K562 (cell line): ENCODE measurements around the gene TSSK2. TPM values are rescaled to one million over a fixed set of nuclear protein-coding genes. Genes with fewer than 3 reads are reported as not detected.

Experiments used
- ATAC-seq: fragments of 200-7000 bp; cut with Tn5 transposase; 3 replicates; pipeline ENCODE4 v1.9.1; 2020; ENCODE audit warnings: moderate library complexity
- BruUV-seq: library from RNA; stranded (reverse); fragments of 400-500 nt; replicated peaks from 2 replicates; lab custom pipeline; 2021; lab: Mats Ljungman, UMichigan
- CTCF ChIA-PET: fragments of 300-600 bp; formaldehyde crosslinking; extraction: SDS; loops from one replicate; lab custom pipeline; 2021; ENCODE audit warnings: low intra/inter-chr PET ratio; lab: Yijun Ruan, JAX
- POLR2A ChIA-PET: fragments of 300-600, 350-650 bp; sonication (Branson Sonifier 250); formaldehyde crosslinking; extraction: SDS; loops from one replicate; lab custom pipeline; 2021; ENCODE audit warnings: antibody characterized with exemption, inconsistent platforms; lab: Yijun Ruan, JAX
- DNase-seq, 4 experiments: peaks; one replicate each; pipeline versions ENCODE4 v3.0.0 to v3.0.0-alpha.2; 2011 to 2018; ENCODE audit warnings: low spot score in 3 of 4, mixed read lengths in 3 of 4; ENCODE audit errors: extremely low read depth in 1 of 4
- FAIRE-seq: peaks from 2 replicates; lab custom pipeline; 2011; peaks lifted over from hg19 to GRCh38; lab: Jason Lieb, UNC
- H2AFZ ChIP-seq: 2 replicates; pipeline ENCODE4 v1.6.0; 2011; ENCODE audit warnings: low read depth, low read length, control low read depth, inconsistent platforms
- H3K27ac ChIP-seq: fragments of 200-600 bp; 3 replicates; pipeline ENCODE4 v1.8.0; 2011; ENCODE audit warnings: low read depth, mild to moderate bottlenecking, control low read depth, inconsistent platforms, low read length, moderate library complexity, mixed read lengths; ENCODE audit errors: extremely low read depth
- H3K27me3 ChIP-seq, 2 experiments: fragments of 300-600 bp in 1 of 2; 2 replicates in 1 of 2; 3 replicates in 1 of 2; pipeline versions ENCODE4 v1.6.0 to v1.8.0; 2011; ENCODE audit warnings: inconsistent platforms in 2 of 2, low read length in 2 of 2, mild to moderate bottlenecking in 1 of 2, mixed read lengths in 1 of 2, moderate library complexity in 1 of 2; ENCODE audit not compliant: control insufficient read depth in 2 of 2, insufficient read depth in 2 of 2
- H3K36me3 ChIP-seq: fragments of 300-600 bp; 3 replicates; pipeline ENCODE4 v1.8.0; 2011; ENCODE audit warnings: mild to moderate bottlenecking, low read length, inconsistent platforms; ENCODE audit not compliant: control insufficient read depth, insufficient read depth
- H3K4me1 ChIP-seq, 2 experiments: fragments of 200-600 bp in 1 of 2; replicated peaks in 1 of 2; 2 replicates in 1 of 2; 3 replicates in 1 of 2; pipeline versions ENCODE4 v1.5.1 to v1.8.0; 2011; ENCODE audit warnings: inconsistent platforms in 2 of 2, low read length in 2 of 2, mild to moderate bottlenecking in 1 of 2, mixed read lengths in 1 of 2, moderate library complexity in 1 of 2; ENCODE audit not compliant: control insufficient read depth in 2 of 2, insufficient read depth in 2 of 2
- H3K4me2 ChIP-seq: 2 replicates; pipeline ENCODE4 v1.6.1; 2011; ENCODE audit warnings: low read length, control low read depth, inconsistent platforms, mixed read lengths; ENCODE audit not compliant: insufficient read depth
- H3K4me3 ChIP-seq: fragments of 200-600 bp; sonication (generic), shearing (Covaris generic); 2 replicates; pipeline ENCODE4 v1.5.1; 2016; ENCODE audit warnings: control low read depth, inconsistent platforms
- H3K79me2 ChIP-seq: fragments of 200-600 bp; 3 replicates; pipeline ENCODE4 v1.8.0; 2011; ENCODE audit warnings: low read length, inconsistent platforms; ENCODE audit not compliant: control insufficient read depth, insufficient read depth
- H3K9ac ChIP-seq, 2 experiments: 2 replicates each; pipeline versions ENCODE4 v1.6.0 to v1.6.1; 2011; ENCODE audit warnings: low read depth in 2 of 2, low read length in 2 of 2, control low read depth in 1 of 2, inconsistent platforms in 1 of 2, mild to moderate bottlenecking in 1 of 2, mixed read lengths in 1 of 2; ENCODE audit not compliant: insufficient read depth in 1 of 2
- H3K9me1 ChIP-seq: one replicate; pipeline ENCODE4 v1.6.0; 2011; ENCODE audit warnings: inconsistent platforms, mild to moderate bottlenecking, low read length, moderate library complexity; ENCODE audit not compliant: control insufficient read depth, insufficient read depth
- H3K9me3 ChIP-seq: replicated peaks from 2 replicates; pipeline ENCODE4 v1.5.1; 2011; ENCODE audit warnings: low read depth, low read length, inconsistent platforms; ENCODE audit not compliant: control insufficient read depth, insufficient read depth
- H4K20me1 ChIP-seq: replicated peaks from 2 replicates; pipeline ENCODE4 v1.6.1; 2011; ENCODE audit warnings: low read length, inconsistent platforms, mixed read lengths; ENCODE audit not compliant: control insufficient read depth, insufficient read depth
- ATF7 ChIP-seq: fragments of 450-650 bp; IDR thresholded peaks from 2 replicates; pipeline ENCODE4 v1.7.1; 2014; ENCODE audit warnings: mild to moderate bottlenecking, moderate library complexity
- CHD1 ChIP-seq: fragments of 200-600 bp; sonication (generic); IDR thresholded peaks from one replicate; pipeline ENCODE4 v1.6.1; 2012; ENCODE audit warnings: mild to moderate bottlenecking, moderate library complexity, low read length, inconsistent platforms
- POLR2G ChIP-seq: fragments of 200-400 bp; formaldehyde crosslinking; IDR thresholded peaks from 2 replicates; pipeline ENCODE4 v1.6.1; 2017; ENCODE audit warnings: low read depth, mild to moderate bottlenecking, antibody characterized with exemption, low read length, moderate library complexity
- WHSC1 ChIP-seq: IDR thresholded peaks from one replicate; pipeline ENCODE4 v1.6.1; 2012; ENCODE audit warnings: low read length, control low read depth, inconsistent platforms
- XRCC4 ChIP-seq: IDR thresholded peaks from one replicate; pipeline ENCODE4 v1.6.1; 2011; ENCODE audit not compliant: insufficient read depth, insufficient read length; ENCODE audit errors: extremely low read depth
- YY1 ChIP-seq, 3 experiments: IDR thresholded peaks; 2 replicates each; pipeline ENCODE4 v1.6.1; 2011; ENCODE audit warnings: low read length in 2 of 3, mild to moderate bottlenecking in 2 of 3, moderate library complexity in 2 of 3, borderline replicate concordance in 1 of 3, control low read depth in 1 of 3, low read depth in 1 of 3; ENCODE audit not compliant: insufficient read depth in 3 of 3, insufficient replicate concordance in 2 of 3, control insufficient read depth in 1 of 3, insufficient read length in 1 of 3; ENCODE audit errors: extremely low read depth in 1 of 3
- ZNF217 ChIP-seq: sonication (generic); formaldehyde crosslinking; IDR thresholded peaks from 2 replicates; pipeline ENCODE4 v1.8.0; 2022; ENCODE audit warnings: mild to moderate bottlenecking, missing genetic modification reagents
- ZNF707 ChIP-seq: fragments of 250-450 bp; sonication (Bioruptor Pico); conservative IDR thresholded peaks from 2 replicates; pipeline ENCODE4 v1.8.0; 2022; ENCODE audit warnings: inconsistent platforms, mild to moderate bottlenecking, moderate library complexity
- WGBS: fragments of 100-300 bp; shearing (Covaris generic); methylation state at CpG from one replicate; pipeline ENCODE4 v1.1.6; 2016; ENCODE audit warnings: low coverage, mixed read lengths; ENCODE audit not compliant: insufficient coverage; ENCODE audit errors: missing lambda C conversion rate; 5-methylcytosine and 5-hydroxymethylcytosine counted together
- in situ Hi-C: fragments of 300-500 bp; cut with MboI; formaldehyde crosslinking; loops from 4 replicates; pipeline ENCODE4 v1.15.0; 2018; ENCODE audit warnings: inconsistent platforms, mixed read lengths
- intact Hi-C: fragments of 100-400 bp; cut with micrococcal nuclease; formaldehyde crosslinking; loops from 2 replicates; pipeline ENCODE4 v1.14.2; 2022
- polyA plus RNA-seq, 8 experiments: library from polyadenylated mRNA; depleted of rRNA in 4 of 8; stranded (reverse) in 5 of 8; unstranded in 3 of 8; fragments of >200 nt; fragmentation: Nextera tagmentation in 2 of 8; fragmentation: Illumina TruSeq in 1 of 8; extraction: Ambion mirVana in 2 of 8; extraction: Trizol in 1 of 8; gene quantifications; 2 replicates each; pipeline versions ENCODE4 v1.2.1 to v1.2.3, GENCODE V29; 2011 to 2014; ENCODE audit warnings: inconsistent platforms in 1 of 8, missing spikeins in 1 of 8
- total RNA-seq, 7 experiments: library from RNA; depleted of rRNA in 6 of 7; stranded (reverse); fragments of >200 nt in 6 of 7; fragmentation: Illumina TruSeq in 2 of 7; extraction: Trizol in 2 of 7; gene quantifications; 2 replicates each; pipeline versions ENCODE4 v1.2.1 to v1.2.3, GENCODE V29; 2011 to 2021; ENCODE audit warnings: low replicate concordance in 1 of 7
- TF ChIP-seq, protein P1 (sequence below), 2 experiments: IDR thresholded peaks; 2 replicates each; pipeline ENCODE4 v1.6.1; 2011; ENCODE audit warnings: borderline replicate concordance in 1 of 2, control low read depth in 1 of 2, low read depth in 1 of 2, low read length in 1 of 2, mild to moderate bottlenecking in 1 of 2, mixed read lengths in 1 of 2, moderate library complexity in 1 of 2; ENCODE audit not compliant: insufficient read depth in 1 of 2, insufficient read length in 1 of 2, poor library complexity in 1 of 2, severe bottlenecking in 1 of 2; ENCODE audit errors: extremely low read depth in 1 of 2
- TF ChIP-seq, protein P2 (sequence below): fragments of 250-450 bp; sonication (Bioruptor Pico); IDR thresholded peaks from 2 replicates; pipeline ENCODE4 v1.4.0; 2020; ENCODE audit warnings: mild to moderate bottlenecking, moderate library complexity
- TF ChIP-seq, protein P3 (sequence below): fragments of 150-350 bp; conservative IDR thresholded peaks from 2 replicates; pipeline ENCODE4 v1.6.1; 2014; ENCODE audit warnings: low read length

The TSSK2 gene
- total and polyA plus RNA-seq, 9 of the 15 experiments (the other 6 are each of a cell fraction or from before 2014, with no cell fraction given) = 0.04 TPM; not detected in 8

DNA sequence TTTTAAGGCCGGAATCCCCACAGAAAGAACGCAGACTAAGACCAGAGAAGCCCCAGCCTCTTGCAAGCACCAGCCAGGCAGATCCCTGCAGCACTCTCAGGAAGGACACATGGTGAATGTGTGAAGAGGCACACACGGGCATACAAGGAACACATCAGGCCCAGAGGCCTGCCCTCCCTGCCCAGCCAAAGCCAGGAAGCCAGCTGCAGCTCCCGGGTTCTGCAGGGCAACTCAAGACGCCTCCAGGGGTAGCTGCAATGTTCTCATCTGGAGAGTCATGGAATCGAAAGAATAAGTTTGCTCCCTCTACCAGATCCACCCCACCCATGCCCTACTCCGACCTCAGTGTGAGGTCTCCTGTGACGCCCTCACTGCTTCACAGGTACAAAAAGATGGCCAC lies 11.2 kb upstream of the TSSK2 start:
- Histone ChIP-seq H3K27me3 (peaks cover 6 to 7% of the 10 kb centered on the region in 2 experiments; a peak in 4 of 5 replicates), H3K9me1 (peaks cover 33% of the 10 kb centered on the region), H3K9ac (peak overlapping the region in 1 of 2 experiments; percentile 91; a peak in 2 of 4 replicates), H4K20me1 (peaks cover 64% of the 10 kb centered on the region), H3K79me2 (peaks cover 73% of the 10 kb centered on the region), H3K4me1 (peaks cover 38 to 50% of the 10 kb centered on the region in 2 experiments), H3K27ac (no peak overlapping the region), H2AFZ (no peak overlapping the region), H3K36me3 (peaks cover 52% of the 10 kb centered on the region), H3K4me2 (no peak overlapping the region), H3K9me3 (no peaks in the 10 kb centered on the region), H3K4me3 (no peak overlapping the region)
- TF ChIP-seq POLR2G = 0 out of 2 replicates have a peak, but pooled peaks have one; percentile 35
- peak; percentile 55 for TF ChIP-seq CHD1
- TF ChIP-seq, protein P1, sequence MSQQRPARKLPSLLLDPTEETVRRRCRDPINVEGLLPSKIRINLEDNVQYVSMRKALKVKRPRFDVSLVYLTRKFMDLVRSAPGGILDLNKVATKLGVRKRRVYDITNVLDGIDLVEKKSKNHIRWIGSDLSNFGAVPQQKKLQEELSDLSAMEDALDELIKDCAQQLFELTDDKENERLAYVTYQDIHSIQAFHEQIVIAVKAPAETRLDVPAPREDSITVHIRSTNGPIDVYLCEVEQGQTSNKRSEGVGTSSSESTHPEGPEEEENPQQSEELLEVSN (IDR thresholded peaks at IDR 0.05; ENCODE audit: borderline replicate concordance in 1 of 2, extremely low read depth in 1 of 2, insufficient read depth in 1 of 2, insufficient read length in 1 of 2, low read depth in 1 of 2, low read length in 1 of 2, poor library complexity in 1 of 2, severe bottlenecking in 1 of 2) = peak in 1 of 2 experiments; percentile 11
- TF ChIP-seq WHSC1 = peak; percentile 20
- no peak for TF ChIP-seq ZNF217 (CRISPR knock-in tag)
- no peak for TF ChIP-seq ATF7
- TF ChIP-seq XRCC4 = no peak
- TF ChIP-seq, protein P2, sequence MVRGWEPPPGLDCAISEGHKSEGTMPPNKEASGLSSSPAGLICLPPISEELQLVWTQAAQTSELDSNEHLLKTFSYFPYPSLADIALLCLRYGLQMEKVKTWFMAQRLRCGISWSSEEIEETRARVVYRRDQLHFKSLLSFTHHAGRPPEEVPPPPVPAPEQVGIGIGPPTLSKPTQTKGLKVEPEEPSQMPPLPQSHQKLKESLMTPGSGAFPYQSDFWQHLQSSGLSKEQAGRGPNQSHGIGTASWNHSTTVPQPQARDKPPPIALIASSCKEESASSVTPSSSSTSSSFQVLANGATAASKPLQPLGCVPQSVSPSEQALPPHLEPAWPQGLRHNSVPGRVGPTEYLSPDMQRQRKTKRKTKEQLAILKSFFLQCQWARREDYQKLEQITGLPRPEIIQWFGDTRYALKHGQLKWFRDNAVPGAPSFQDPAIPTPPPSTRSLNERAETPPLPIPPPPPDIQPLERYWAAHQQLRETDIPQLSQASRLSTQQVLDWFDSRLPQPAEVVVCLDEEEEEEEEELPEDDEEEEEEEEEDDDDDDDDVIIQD (CRISPR knock-in tag) = 0 out of 2 replicates have a peak, but pooled peaks have one; percentile 29
- TF ChIP-seq YY1 (IDR thresholded peaks at IDR 0.05; ENCODE audit: borderline replicate concordance in 1 of 3, control insufficient read depth in 1 of 3, extremely low read depth in 1 of 3, insufficient read depth in 3 of 3, insufficient read length in 1 of 3, insufficient replicate concordance in 2 of 3, low read depth in 1 of 3, low read length in 2 of 3) = peak in 1 of 3 experiments; percentile 11
- TF ChIP-seq, protein P3, sequence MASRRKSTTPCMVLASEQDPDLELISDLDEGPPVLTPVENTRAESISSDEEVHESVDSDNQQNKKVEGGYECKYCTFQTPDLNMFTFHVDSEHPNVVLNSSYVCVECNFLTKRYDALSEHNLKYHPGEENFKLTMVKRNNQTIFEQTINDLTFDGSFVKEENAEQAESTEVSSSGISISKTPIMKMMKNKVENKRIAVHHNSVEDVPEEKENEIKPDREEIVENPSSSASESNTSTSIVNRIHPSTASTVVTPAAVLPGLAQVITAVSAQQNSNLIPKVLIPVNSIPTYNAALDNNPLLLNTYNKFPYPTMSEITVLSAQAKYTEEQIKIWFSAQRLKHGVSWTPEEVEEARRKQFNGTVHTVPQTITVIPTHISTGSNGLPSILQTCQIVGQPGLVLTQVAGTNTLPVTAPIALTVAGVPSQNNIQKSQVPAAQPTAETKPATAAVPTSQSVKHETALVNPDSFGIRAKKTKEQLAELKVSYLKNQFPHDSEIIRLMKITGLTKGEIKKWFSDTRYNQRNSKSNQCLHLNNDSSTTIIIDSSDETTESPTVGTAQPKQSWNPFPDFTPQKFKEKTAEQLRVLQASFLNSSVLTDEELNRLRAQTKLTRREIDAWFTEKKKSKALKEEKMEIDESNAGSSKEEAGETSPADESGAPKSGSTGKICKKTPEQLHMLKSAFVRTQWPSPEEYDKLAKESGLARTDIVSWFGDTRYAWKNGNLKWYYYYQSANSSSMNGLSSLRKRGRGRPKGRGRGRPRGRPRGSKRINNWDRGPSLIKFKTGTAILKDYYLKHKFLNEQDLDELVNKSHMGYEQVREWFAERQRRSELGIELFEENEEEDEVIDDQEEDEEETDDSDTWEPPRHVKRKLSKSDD = 0 out of 2 replicates have a peak, but pooled peaks have one; percentile 24
- TF ChIP-seq ZNF707 (CRISPR knock-in tag) = 0 out of 2 replicates have a peak, but pooled peaks have one; percentile 25
- DNase-seq (no peak), FAIRE-seq (no peak), ATAC-seq (no peak)
- ChIA-PET POLR2A (interaction anchor here (1.0 to 9.0 kb wide), 2 partner anchors 9 to 14 kb away, joined by 7 to 67 read pairs; no protein-coding TSS in a partner anchor), CTCF (no interaction called here)
- intact Hi-C loops = loop anchor here (5.0 to 10.0 kb wide), 4 partner anchors 175 to 505 kb away; partner anchors contain the start of genes CDC45, CLTCL1, HIRA and MRPL40
- 92% methylated on average over 8 of the region's 8 CpGs for WGBS
- no TSS peak for BruUV-seq
- in situ Hi-C loops = no loop called here
